KOPT-K1 (cell line): ENCODE measurements around the gene MIS12.

ENCODE experiments used
- H3K27ac ChIP-seq: fragments of 200-600 bp; sonication (generic); 2 replicates; pipeline ENCODE4 v1.5.1; 2016; ENCODE audit warnings: antibody characterized with exemption, mild to moderate bottlenecking, low read depth, low read length; ENCODE audit not compliant: poor library complexity, severe bottlenecking
- H3K36me3 ChIP-seq: fragments of 200-600 bp; sonication (generic); 2 replicates; pipeline ENCODE4 v1.5.1; 2017; ENCODE audit warnings: antibody characterized with exemption, mild to moderate bottlenecking, low read length, moderate library complexity; ENCODE audit not compliant: insufficient read depth
- H3K9me3 ChIP-seq: fragments of 200-600 bp; sonication (generic); 2 replicates; pipeline ENCODE4 v1.5.1; 2017; ENCODE audit warnings: antibody characterized with exemption, low read length, mild to moderate bottlenecking; ENCODE audit not compliant: insufficient read depth, poor library complexity, severe bottlenecking

Gene MIS12

DNA sequence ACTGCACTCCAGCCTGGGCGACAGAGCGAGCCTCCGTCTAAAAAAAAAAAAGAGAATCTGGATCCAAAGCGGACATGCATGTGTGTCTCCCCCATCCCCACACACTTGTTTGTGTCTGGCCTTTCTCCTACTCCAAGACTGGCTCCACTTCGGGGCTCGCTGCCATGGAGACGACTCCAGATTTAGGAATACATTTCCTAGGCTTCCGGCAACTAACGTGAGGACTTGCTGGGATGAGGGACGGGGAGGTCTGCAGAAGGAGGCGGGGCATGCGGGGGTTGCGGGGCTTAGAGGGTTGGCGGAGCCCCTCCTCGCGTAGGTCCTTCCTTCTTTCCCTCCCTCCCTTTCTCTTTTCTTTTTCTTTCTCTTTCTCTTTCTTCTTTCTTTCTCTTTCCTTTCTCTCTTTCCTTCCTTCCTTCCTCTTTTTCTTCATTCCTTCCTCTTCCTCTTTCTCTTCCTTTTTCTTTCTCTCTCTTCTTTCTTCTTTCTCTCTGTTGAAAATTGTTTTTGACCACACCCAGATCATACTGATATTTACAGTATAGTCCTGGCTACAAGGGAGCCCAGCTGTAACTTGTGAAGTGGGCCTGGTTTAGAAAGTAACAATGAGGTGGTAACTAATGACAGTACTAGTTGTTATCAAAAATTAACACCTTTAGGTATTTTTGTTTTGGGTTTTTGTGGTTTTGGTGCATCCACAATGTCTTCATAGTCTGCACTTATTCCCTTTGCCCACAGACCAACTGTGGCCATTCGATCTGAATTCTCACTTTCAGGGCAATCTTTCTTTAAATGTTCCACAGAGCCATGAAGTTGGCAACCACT lies 25.2 kb downstream of the MIS12 start:
- Histone ChIP-seq H3K9me3 (no peaks in the 10 kb centered on the region), H3K27ac (no peak overlapping the region), H3K36me3 (no peaks in the 10 kb centered on the region)

DNA sequence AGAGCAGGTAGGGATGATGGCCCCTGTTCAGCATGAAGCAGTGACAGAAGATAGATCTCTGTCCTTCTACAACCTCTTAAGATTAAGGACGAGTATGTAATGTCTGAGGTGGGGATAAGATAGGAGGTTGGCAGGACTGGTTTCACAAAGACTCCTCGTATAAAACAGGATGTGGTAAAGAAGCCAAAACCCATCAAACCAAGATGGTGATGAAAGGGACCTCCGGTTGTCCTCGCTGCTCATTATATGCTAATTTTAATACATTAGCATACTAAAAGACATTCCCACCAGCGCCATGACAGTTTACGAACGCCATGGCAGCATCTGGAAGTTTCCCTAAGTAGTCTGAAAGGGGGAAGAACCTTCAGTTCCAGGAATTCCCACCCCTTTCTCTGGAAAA lies 27.3 kb downstream of the MIS12 start:
- no peaks in the 10 kb centered on the region for H3K36me3 ChIP-seq
- no peak overlapping the region for H3K27ac ChIP-seq
- no peaks in the 10 kb centered on the region for H3K9me3 ChIP-seq

GRCh38 chr17:5514976-5515375 lies 28.6 kb downstream of the MIS12 start:
- Histone ChIP-seq H3K27ac (no peak overlapping the region), H3K9me3 (no peaks in the 10 kb centered on the region), H3K36me3 (no peaks in the 10 kb centered on the region)

DNA sequence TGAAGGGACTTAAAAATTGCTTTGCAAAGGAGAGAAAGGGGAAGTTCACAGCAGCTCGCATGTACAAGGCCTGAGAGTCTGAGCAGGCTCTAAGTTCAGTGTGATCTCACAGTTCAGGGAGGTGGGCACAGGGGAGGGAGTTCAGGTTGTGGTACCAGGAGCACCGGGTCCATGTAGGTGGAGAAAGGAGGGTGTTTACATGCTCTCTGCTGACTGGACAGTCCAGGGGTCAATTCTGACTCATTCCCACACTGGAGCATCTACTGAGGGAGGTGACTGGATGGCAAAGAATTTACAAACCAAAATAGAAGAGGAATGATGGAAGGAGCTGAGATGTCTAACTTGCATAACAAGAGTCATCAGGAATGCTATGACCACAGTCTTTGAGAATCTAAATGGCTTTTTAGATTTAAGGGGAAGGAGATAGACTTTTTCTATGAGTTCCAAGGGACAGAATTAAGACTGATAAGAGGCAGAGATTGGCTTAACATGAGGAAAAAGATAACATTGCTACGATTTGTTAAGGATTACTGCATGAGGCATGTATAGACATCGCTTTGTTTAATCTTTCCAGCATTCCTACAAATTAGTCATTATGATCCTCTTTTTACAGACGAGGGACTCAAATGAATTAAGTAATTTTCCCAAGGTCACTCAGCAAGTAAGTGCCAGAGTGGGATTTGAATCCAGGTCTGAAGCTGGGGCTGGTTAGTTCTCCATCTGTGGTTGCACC lies 29.9 kb downstream of the MIS12 start:
- Histone ChIP-seq H3K27ac (no peak overlapping the region), H3K9me3 (no peaks in the 10 kb centered on the region), H3K36me3 (no peaks in the 10 kb centered on the region)

- H3K9me3 ChIP-seq, result no peaks in the 10 kb centered on the region
- no peak overlapping the region for H3K27ac ChIP-seq
- no peaks in the 10 kb centered on the region for H3K36me3 ChIP-seq
Observed at GRCh38 chr17:5522476-5522875, 36.1 kb downstream of the MIS12 start.

DNA sequence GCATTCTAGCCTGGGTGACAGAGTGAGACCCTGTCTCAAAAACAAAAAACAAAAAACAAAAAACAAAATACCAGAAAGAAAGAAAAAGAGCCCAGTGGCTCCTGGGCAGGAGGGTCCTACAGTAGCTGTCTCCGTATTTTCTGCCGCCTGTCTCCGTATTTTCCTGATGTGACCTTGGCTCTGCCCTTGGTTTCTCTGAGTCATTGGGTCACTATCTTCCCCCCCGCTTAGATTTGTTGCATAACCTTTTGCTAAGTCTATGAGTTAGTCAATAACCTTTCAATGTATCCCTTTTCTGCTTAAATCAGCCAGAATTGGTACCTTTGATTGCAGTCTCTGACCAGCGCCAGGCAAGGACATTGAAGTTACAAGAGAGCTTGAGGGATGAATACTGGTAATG lies 36.9 kb downstream of the MIS12 start:
- no peaks in the 10 kb centered on the region for H3K36me3 ChIP-seq
- no peaks in the 10 kb centered on the region for H3K9me3 ChIP-seq
- no peak overlapping the region for H3K27ac ChIP-seq

- Histone ChIP-seq H3K27ac (no peak overlapping the region), H3K9me3 (no peaks in the 10 kb centered on the region), H3K36me3 (no peaks in the 10 kb centered on the region)
Observed at GRCh38 chr17:5526821-5527598, 40.6 kb downstream of the MIS12 start.

DNA sequence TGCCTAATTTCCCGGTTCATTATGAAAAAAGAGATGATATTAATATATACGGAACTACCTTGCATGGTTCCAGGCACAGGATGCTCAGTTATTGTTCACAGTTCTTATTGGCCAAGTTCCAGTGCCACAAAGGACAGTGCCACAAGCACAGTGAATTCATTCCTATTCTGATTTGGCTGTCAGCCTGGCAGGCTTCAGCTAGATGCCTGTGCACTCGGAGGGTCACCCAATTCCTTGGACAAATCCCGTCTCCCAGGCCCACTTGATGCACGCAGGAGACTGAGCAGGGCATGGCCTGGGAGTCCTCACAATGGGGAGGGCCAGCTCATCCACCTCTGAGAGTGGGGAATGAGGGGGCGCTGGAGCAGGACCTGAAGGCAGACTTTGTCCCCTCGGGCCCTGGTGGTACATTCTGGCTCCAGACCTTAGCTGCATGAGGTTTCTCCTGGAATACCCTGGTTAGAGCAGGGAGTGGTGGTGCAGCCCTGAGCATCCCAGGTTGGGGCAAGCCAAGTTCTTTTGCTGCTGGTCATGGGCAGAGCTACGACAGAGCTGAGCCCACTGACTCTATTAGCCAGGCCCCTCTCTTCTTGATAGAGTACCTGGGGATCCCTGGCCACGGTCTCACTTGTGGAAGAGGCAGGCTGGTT lies 41.4 kb downstream of the MIS12 start:
- Histone ChIP-seq H3K36me3 (no peaks in the 10 kb centered on the region), H3K27ac (no peak overlapping the region), H3K9me3 (no peaks in the 10 kb centered on the region)

- Histone ChIP-seq H3K36me3 (no peaks in the 10 kb centered on the region), H3K27ac (no peak overlapping the region)
Observed at GRCh38 chr17:5530265-5531084, 44.1 kb downstream of the MIS12 start.

GRCh38 chr17:5531085-5531418 lies 44.7 kb downstream of the MIS12 start:
- Histone ChIP-seq H3K27ac (no peak overlapping the region), H3K9me3 (no peaks in the 10 kb centered on the region), H3K36me3 (no peaks in the 10 kb centered on the region)

More at GRCh38 chr17:5530265-5531084, 44.1 kb downstream of the MIS12 start:
- no peaks in the 10 kb centered on the region for H3K9me3 ChIP-seq

- Histone ChIP-seq H3K9me3 (no peaks in the 10 kb centered on the region), H3K36me3 (no peaks in the 10 kb centered on the region), H3K27ac (no peak overlapping the region)
Observed at GRCh38 chr17:5532581-5532980, 46.2 kb downstream of the MIS12 start.

DNA sequence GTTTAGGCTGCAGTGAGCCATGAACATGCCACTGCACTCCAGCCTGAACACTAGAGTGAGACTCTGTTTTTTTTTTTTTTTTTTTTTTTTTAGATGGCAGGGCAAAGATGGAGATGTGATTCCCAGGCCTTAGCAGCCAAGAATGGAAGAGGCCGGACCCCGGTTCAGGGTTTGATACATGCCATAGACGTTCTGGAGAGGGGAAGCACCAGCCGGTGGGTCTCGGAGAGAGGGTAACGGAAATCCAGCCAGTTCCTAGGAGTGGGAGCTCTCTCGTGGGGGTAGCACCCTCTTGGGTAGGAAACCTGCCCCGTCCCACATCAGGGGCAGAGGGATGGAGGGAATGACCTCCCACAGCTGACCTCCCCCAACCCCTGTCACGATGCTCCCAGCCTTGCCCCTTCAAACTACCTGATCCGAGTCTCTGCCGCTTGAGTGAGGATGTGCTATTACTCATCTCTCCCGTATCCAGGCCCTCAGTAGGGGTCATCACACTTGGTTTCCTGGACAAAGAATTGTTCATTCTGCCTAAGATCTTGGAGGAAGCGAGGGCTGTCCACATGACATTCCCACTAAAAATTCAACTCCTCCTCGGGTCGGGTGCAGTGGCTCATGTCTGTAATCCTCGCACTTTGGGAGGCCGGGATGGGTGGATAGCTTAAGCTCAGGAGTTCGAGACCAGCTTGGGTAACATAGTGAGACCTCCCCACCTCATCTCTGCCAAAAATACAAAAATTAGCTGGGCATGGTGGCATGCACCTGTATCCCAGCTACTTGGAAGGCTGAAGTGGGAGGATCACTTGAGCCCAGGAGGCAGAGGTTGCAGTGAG lies 47.3 kb downstream of the MIS12 start:
- no peaks in the 10 kb centered on the region for H3K9me3 ChIP-seq
- no peaks in the 10 kb centered on the region for H3K36me3 ChIP-seq
- no peak overlapping the region for H3K27ac ChIP-seq

DNA sequence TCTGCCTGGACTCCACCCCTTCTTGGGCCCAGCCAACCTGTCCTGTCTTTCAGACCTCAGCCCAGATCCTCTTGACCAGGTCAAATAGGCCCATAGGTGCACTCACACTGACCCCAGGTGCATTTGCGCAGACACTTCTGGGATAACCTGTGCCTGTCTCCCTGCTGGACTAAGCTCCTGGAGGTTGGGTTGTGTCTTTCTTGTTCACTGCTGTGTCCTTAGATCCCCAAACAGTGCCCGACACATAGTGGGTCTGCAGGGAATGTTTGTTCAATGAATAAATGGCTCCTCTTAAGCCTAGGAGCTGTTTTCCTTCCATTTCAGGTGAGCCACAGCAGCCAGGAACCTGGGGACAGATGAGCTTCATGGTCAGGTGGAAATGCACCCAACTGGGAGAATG lies 49.1 kb downstream of the MIS12 start:
- H3K36me3 ChIP-seq, result no peaks in the 10 kb centered on the region
- no peak overlapping the region for H3K27ac ChIP-seq
- no peaks in the 10 kb centered on the region for H3K9me3 ChIP-seq
